Raji (cell line): ENCODE measurements around the gene DLG2.

Experiments used
- POLR2A ChIP-seq: IDR thresholded peaks from 2 replicates; pipeline ENCODE4 v1.6.1; 2011; ENCODE audit warnings: low read depth, low read length, control low read depth; ENCODE audit not compliant: insufficient read depth

DLG2 gene

DNA sequence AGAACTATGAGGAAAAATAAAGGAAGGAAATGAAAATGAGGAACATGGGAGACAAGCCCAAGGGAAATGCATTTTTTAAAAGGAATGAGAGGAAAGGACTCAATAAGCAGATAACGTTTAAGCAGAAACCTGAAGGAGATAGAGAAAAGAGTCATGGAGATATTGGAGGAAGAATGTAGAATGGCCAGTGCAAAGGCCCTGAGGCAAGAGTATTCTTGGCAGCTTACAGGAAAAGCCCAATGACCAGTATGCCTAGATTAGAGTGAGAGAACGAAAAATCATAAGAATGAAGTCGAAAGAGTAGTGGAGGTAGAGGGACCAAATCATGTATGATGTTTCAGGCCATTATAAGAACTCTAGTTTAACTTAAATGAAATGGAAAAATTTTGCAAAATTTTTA, 220.3 kb downstream of the DLG2 start:
- no peak for TF ChIP-seq POLR2A

- TF ChIP-seq POLR2A = no peak
Observed at GRCh38 chr11:85406316-85406715, 220.8 kb downstream of the DLG2 start.

DNA sequence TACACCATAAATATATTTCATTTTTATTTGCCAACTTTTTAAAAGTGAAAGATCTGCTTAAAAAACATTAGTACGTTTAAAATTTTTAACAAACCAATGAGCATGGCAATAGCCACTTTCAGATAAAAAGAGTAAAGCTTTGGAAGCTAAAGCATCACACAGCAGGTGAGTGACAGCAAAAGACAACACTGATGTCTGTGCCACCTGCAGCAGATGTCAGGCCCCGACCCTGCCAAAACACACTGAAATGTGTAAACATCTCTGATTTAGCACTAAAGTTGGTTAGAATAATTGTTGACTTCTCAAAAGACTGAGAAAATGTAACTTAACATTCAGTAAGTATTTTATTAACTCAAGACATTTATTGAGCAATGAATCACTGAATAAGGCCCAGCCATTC, 232.9 kb downstream of the DLG2 start:
- TF ChIP-seq POLR2A = no peak

DNA sequence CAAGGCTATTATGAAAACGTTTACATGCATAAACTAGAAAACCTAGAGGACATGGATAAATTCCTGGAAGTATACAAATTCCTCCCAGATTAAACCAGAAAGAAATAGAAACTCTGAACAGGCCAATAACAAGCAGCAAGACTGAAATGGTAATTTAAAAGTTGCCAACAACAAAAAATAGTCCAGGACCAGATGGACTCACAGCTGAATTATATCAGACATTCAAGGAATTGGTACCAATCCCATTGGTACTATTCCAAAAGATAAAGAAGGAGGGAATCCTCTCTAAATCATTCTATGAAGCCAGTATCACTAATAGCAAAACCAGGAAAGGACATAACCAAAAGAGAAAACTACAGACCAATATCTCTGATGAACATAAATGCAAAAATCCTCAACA, 236.0 kb downstream of the DLG2 start:
- no peak for TF ChIP-seq POLR2A

GRCh38 chr11:85385547-85385946, 241.6 kb downstream of the DLG2 start:
- no peak for TF ChIP-seq POLR2A

DNA sequence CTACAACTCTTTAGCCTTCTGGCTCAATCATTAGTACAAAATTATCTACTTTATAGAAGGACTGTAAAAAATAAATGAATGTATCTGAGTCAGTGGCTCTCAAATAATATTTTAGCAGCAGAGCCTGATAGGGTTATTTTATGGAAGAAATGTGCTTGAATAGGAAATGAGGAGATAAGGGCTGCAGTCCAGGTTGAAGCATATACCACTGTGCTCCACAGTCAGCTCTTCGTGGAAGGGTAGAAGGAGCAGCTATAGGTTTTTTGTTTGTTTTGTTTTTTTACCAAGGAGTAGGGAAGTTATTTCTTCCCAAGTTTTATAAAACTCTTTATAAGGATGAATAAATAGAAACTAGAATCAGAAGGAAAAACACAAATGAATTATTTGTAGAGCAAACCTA, 242.0 kb downstream of the DLG2 start:
- TF ChIP-seq POLR2A = no peak

GRCh38 chr11:85379066-85379465, 248.1 kb downstream of the DLG2 start:
- no peak for TF ChIP-seq POLR2A

DNA sequence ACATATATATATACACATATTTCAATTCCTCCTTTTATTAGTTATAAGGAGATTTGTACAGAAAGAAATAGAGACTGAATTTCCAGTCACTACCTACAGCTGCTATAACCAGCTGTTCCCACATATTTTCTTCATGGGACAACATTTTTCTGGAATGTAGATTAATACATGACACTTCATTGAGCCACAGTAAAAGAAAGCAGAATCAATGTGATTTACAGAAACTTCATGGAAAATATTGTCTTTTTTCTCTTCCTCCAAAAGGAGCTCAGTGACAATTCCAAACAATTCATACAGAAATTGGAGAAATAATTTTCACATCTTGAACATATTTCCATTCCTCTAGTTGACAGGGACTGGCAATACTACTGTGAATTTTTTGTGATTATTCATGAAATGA, 249.2 kb downstream of the DLG2 start:
- TF ChIP-seq POLR2A = no peak

DNA sequence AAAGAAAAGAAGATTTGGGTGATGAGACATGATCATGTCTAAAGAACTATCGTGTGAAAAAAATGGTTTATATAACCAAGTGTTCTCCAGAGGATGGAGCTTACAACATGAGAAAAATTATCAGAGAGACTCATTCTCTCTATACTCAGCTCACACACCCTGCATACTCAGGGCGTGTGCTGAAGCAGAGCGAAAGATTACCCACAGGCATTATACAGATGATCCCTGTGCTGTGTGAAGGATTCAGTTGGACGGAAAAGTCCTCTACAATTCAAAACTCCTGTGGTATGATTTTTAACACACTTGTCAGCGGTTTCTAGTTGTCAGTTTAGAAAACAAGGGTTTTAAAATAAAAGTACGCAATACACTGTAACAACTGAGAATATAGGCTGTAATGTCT, 267.3 kb downstream of the DLG2 start:
- no peak for TF ChIP-seq POLR2A

GRCh38 chr11:85355921-85356320, 271.2 kb downstream of the DLG2 start:
- no peak for TF ChIP-seq POLR2A

DNA sequence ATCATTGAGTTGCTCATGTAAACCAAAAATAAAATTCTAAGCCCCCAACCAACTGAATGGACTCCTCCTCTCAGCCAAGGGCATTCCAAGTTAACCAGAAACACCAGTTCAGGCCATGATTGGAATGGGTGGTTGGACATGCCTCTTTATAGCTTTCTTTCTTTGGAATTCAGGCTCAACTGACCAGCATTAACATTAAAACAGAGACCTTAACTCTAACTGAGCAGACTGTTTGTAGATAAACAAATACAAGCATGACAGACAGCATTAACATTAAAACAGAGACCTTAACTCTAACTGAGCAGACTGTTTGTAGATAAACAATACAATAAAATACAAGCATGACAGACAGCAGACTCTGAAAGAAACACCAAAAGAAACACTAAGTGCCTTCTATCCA, 278.2 kb downstream of the DLG2 start:
- no peak for TF ChIP-seq POLR2A

DNA sequence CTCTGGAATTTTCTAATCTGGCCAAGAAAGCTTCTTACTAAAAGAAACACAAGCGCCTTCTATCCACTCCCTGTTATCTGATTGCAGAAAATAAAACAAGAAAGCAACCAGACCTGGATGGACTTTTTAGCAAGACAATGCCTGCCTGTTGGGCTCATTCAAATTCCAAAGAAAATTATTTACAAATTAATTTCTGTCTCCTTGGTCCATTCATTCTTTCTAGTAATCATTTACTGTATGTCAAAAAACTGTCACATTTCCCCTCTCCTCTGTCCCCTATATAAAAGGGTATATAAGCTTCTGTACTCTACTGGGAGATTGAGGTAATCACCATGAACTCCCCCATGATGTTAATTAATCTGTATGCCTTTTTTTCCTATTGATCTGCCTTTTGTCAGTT, 279.9 kb downstream of the DLG2 start:
- no peak for TF ChIP-seq POLR2A

GRCh38 chr11:85346484-85346883, 280.7 kb downstream of the DLG2 start:
- TF ChIP-seq POLR2A = no peak

- TF ChIP-seq POLR2A = no peak
Observed at GRCh38 chr11:85318573-85318972, 308.6 kb downstream of the DLG2 start.

- no peak for TF ChIP-seq POLR2A
Observed at GRCh38 chr11:85316967-85317366, 310.2 kb downstream of the DLG2 start.

GRCh38 chr11:85313741-85314140, 313.4 kb downstream of the DLG2 start:
- TF ChIP-seq POLR2A = no peak

DNA sequence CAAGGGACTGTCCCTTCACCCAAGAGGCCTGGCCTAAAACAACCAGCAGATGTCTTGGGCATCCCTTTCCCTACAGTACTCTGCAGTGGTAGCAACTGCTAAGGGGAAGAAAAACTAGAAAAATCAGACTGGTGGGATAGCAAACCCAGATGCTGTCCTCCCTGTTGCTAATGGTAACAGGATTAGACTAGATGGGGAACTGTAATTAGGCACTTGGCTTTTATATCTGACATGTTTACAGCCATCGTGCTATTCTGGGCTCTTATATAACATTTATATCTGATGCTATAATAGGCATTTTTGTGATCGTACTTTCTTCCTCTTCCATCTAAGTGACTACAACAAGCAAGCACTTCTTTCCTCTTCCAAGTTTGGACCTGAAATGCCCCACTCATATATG, 316.7 kb downstream of the DLG2 start:
- TF ChIP-seq POLR2A = no peak

- no peak for TF ChIP-seq POLR2A
Observed at GRCh38 chr11:85307366-85307765, 319.8 kb downstream of the DLG2 start.
